Measurements from ENCODE around the gene DDOST.

- TF ChIP-seq EZH2 (IDR thresholded peaks at IDR 0.05; ENCODE audit: low read depth, unreplicated experiment), result no peak
- no peak for TF ChIP-seq EZH2phosphoT487 (IDR thresholded peaks at IDR 0.05; ENCODE audit: unreplicated experiment)
- no peak for TF ChIP-seq CTCF (conservative IDR thresholded peaks at IDR 0.05; ENCODE audit: low read depth in 2 of 2)
- TF ChIP-seq REST (IDR thresholded peaks at IDR 0.05; ENCODE audit: unreplicated experiment), result no peak
- no peak for TF ChIP-seq POLR2AphosphoS5 (IDR thresholded peaks at IDR 0.05; ENCODE audit: low read depth)
- TF ChIP-seq NANOG (IDR thresholded peaks at IDR 0.05; ENCODE audit: borderline replicate concordance), result no peak
- TF ChIP-seq CREB1 (CRISPR knock-in tag; IDR thresholded peaks at IDR 0.05; ENCODE audit: low read depth), result no peak
- TF ChIP-seq JUNB (IDR thresholded peaks at IDR 0.05; ENCODE audit: unreplicated experiment), result no peak
- no peak for TF ChIP-seq ZNF331 (CRISPR knock-in tag; IDR thresholded peaks at IDR 0.05; ENCODE audit: low read depth)
Measured at GRCh38 chr1:20698195-20698910, 37.2 kb upstream of the DDOST start.

Data from GM23338 (cell line).